ENCODE results near the gene GJB6.

DNA sequence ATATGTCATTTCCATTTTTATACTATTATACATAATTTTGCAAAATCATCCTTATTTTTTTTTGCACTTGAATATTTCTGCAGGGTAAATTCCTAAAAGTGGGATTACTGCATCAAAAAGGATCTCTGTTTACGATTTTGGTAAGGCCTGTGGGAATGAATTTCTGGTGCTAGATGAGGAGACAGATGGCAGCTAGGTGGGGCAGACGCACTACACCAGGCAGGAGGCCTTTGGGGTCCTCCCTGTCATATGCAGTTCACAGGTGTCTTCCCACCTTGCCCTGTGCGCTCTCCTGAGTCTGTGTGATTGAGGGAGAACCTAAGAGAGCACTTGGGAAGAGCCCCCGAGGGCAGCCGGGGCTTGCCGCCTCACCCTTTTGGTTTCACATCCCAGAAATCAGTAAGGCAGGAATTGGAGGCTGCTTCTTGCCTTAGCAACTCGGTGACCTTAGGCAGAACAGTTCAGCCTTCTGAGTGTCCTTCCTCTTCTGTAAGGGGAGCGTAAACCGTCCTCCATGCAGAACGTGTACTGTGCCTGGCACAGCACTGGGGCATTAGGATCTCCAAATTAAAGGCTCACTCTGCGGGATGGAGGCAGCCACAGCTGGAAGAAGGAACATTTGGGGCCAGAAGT is 25.9 kb downstream of the GJB6 start:
- TF ChIP-seq, protein P1, sequence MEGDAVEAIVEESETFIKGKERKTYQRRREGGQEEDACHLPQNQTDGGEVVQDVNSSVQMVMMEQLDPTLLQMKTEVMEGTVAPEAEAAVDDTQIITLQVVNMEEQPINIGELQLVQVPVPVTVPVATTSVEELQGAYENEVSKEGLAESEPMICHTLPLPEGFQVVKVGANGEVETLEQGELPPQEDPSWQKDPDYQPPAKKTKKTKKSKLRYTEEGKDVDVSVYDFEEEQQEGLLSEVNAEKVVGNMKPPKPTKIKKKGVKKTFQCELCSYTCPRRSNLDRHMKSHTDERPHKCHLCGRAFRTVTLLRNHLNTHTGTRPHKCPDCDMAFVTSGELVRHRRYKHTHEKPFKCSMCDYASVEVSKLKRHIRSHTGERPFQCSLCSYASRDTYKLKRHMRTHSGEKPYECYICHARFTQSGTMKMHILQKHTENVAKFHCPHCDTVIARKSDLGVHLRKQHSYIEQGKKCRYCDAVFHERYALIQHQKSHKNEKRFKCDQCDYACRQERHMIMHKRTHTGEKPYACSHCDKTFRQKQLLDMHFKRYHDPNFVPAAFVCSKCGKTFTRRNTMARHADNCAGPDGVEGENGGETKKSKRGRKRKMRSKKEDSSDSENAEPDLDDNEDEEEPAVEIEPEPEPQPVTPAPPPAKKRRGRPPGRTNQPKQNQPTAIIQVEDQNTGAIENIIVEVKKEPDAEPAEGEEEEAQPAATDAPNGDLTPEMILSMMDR (IDR thresholded peaks at IDR 0.05) = no peak
- TF ChIP-seq, protein P2, sequence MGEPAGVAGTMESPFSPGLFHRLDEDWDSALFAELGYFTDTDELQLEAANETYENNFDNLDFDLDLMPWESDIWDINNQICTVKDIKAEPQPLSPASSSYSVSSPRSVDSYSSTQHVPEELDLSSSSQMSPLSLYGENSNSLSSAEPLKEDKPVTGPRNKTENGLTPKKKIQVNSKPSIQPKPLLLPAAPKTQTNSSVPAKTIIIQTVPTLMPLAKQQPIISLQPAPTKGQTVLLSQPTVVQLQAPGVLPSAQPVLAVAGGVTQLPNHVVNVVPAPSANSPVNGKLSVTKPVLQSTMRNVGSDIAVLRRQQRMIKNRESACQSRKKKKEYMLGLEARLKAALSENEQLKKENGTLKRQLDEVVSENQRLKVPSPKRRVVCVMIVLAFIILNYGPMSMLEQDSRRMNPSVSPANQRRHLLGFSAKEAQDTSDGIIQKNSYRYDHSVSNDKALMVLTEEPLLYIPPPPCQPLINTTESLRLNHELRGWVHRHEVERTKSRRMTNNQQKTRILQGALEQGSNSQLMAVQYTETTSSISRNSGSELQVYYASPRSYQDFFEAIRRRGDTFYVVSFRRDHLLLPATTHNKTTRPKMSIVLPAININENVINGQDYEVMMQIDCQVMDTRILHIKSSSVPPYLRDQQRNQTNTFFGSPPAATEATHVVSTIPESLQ (CRISPR knock-in tag; IDR thresholded peaks at IDR 0.05) = no peak

Data from WTC11 (cell line).